C4-2B (cell line): ENCODE results near the gene IQSEC2.
A peak's percentile ranks its signal among the peaks of the same experiment; 100 is the strongest.

Source experiments
- H3K27ac ChIP-seq: fragments of 450-650 bp; 2 replicates; pipeline ENCODE4 v1.5.1; 2017
- CTCF ChIP-seq: fragments of 450-650 bp; conservative IDR thresholded peaks from 2 replicates; pipeline ENCODE4 v1.5.1; 2017; ENCODE audit warnings: mild to moderate bottlenecking
- ZFX ChIP-seq: fragments of 450-650 bp; IDR thresholded peaks from 2 replicates; pipeline ENCODE4 v1.6.1; 2017

IQSEC2 gene

DNA sequence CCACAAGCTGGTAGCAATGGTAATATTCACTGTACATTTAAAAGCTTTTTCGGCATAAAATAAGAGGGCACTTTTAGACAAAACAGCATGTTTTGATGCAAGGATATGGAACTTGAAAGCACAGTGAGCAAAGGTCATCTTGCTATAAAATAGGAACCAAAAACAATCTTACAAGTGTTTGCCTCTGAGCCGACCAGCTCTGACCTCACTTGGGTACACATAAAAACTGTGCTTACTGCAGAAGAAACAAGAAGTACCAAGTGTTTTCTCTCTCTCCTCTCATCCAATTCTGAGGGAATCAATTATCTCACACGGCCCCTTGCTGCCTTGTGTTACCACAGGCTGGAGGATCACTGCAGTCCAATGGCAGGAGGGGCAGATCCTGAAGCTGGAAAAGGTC is 4.8 kb upstream of the IQSEC2 start:
- no peak for TF ChIP-seq ZFX
- TF ChIP-seq CTCF: no peak
- H3K27ac ChIP-seq: no peak overlapping the region

DNA sequence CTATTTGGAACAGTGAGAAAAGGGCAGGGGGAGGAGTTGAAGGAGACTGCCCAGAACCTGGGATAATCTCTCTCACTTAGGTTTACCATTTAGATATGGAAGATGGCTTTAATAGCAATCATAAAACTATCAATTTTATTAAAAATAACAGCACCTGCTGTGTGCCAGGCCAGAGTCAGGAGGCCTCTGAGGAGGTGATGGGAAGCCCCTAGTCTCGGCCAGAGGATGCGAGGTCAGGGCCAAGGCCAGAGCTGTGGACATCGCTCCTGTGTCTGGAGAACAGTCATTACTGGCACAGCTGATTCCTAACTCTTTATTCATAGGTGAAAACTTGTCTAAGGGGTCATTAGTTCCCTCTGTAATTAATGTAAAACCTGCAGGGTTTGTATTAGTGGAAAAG is 4.2 kb upstream of the IQSEC2 start:
- TF ChIP-seq CTCF (no peak), ZFX (no peak)
- no peak overlapping the region for H3K27ac ChIP-seq

GRCh38 chrX:53284684-53285447 is 3.5 kb upstream of the IQSEC2 start:
- no peak overlapping the region for H3K27ac ChIP-seq
- peak; percentile 85 for TF ChIP-seq CTCF
- TF ChIP-seq ZFX: no peak

- H3K27ac ChIP-seq: no peak overlapping the region
- TF ChIP-seq ZFX: no peak
- no peak for TF ChIP-seq CTCF
These were observed 2.2 kb upstream of the IQSEC2 start for GRCh38 chrX:53283567-53283966.

GRCh38 chrX:53283099-53283498 is 1.7 kb upstream of the IQSEC2 start:
- TF ChIP-seq CTCF (no peak), ZFX (no peak)
- no peak overlapping the region for H3K27ac ChIP-seq

DNA sequence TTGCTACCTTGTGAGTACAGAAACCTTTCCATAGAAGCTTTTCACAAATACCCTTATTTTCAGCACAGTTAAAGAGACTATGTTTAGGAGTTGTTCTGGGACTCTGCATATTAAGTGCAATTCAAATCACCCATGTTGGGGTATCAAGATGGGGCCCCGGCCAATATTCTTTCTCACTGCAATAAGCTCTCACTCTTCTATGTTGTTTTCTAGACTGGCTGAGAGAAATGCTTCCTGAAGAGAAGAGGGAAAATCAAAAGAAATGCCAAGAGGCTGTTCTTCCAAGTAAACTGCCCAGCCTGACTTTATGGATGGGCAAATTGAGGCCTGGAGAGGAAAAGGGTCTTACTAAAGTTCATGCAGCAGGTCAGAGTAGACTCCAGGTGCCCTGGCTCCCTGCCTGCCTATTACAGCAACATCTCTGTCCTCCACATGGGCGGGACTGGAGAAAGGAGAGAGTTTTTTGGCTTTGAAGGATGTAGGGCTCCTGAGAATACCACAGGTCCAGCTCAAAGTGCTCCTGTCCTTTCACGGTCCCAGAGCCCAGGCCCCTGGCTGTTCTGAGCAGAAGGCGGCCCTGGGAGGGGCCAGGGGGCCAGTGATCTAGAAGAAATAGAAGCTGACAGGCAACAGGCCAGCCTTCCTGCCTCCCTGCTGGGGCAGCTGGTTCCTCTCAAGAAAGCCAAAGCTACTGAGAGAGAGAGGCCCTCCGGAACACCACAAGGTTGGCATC is 745 bp upstream of the IQSEC2 start:
- H3K27ac ChIP-seq: peak overlapping the region; percentile 93
- TF ChIP-seq CTCF: no peak
- TF ChIP-seq ZFX: no peak
